Measurements from ENCODE around the gene RSBN1. TPM values are rescaled to one million over a fixed set of nuclear protein-coding genes. Genes with fewer than 3 reads are reported as not detected.

The RSBN1 gene
- polyA plus RNA-seq, 1 of the 3 experiments (the other 2 are of a cell fraction), result 4.0 TPM

DNA sequence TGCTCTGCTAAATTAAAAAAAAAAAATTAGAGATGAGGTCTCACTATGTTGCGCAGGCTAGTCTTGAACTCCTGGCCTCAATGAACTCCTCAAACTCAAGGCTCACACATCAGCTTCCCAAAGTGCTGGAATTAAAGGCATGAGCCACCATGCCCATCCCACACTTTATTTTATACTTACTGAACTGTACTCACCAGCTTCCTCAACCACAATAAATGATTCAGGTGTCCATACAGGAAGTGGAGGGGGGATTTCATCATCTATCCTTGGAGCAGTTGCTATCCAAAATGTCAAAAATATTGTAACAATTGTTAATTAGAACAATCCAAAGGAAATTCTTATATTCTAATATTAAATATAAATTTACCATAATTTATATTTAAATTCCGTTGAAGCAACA lies 22.4 kb upstream of the RSBN1 start:
- DNase-seq, result no peak

DNA sequence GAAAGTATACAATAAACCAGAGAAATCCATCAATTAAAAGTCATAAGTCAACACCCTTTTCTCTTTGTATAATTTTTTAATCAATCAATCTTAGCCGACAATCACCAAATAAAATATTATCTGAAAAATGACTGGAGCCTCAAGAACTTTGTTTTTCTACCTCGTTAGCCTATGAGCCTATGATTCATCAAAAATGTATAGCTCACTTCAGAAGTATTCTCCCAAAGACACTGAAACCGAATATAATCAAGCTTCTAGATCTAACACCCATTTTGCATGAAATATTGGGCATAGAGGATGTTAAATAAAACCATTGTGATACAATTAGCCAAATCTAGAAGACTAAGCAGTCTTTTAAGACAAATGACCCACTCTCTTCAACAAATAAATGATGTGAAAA lies 17.8 kb upstream of the RSBN1 start:
- ChIA-PET POLR2A (no interaction called here), CTCF (no interaction called here)
- H3K4me1 ChIP-seq (ENCODE audit: control insufficient read depth in 1 of 2, insufficient read depth in 2 of 2, low read depth in 1 of 2, low read length in 1 of 2), result peaks cover 0 to 18% of the 10 kb centered on the region in 2 experiments; a peak in 1 of 4 replicates
- peaks cover 15% of the 10 kb centered on the region for H3F3A ChIP-seq (replicated peaks; ENCODE audit: insufficient read depth)
- no peak overlapping the region for H3K4me3 ChIP-seq (ENCODE audit: low read depth in 2 of 2, low read length in 1 of 2)
- H3K9ac ChIP-seq, result no peak overlapping the region; the same call in 1 of the 2 replicates
- H3K9me3 ChIP-seq, result no peaks in the 10 kb centered on the region
- H4K20me1 ChIP-seq (ENCODE audit: insufficient read depth), result no peaks in the 10 kb centered on the region
- no peak overlapping the region for H3K4me2 ChIP-seq
- H3K27me3 ChIP-seq (ENCODE audit: insufficient read depth), result no peaks in the 10 kb centered on the region
- H3K36me3 ChIP-seq (replicated peaks in 1 of 2; ENCODE audit: control insufficient read depth in 1 of 2, insufficient read depth in 2 of 2, low read length in 1 of 2), result no peaks in the 10 kb centered on the region
- no peak for DNase-seq
- H3K9me2 ChIP-seq, result no peaks in the 10 kb centered on the region
- H3K79me2 ChIP-seq (ENCODE audit: insufficient read depth), result no peaks in the 10 kb centered on the region
- TF ChIP-seq EP300 (IDR thresholded peaks at IDR 0.05; ENCODE audit: borderline replicate concordance in 1 of 2, low read depth in 1 of 2, low read length in 1 of 2) (peak in 1 of 2 experiments; percentile 19; a peak in 1 of 4 replicates), FOSL2 (IDR thresholded peaks at IDR 0.05; ENCODE audit: borderline replicate concordance, low read depth) (peak; percentile 54; the same call in 1 of the 2 replicates), TCF12 (IDR thresholded peaks at IDR 0.05) (0 out of 2 replicates have a peak, but pooled peaks have one; percentile 26), FOXM1 (IDR thresholded peaks at IDR 0.05; ENCODE audit: low read depth) (0 out of 2 replicates have a peak, but pooled peaks have one; percentile 20), JUND (IDR thresholded peaks at IDR 0.05) (peak; percentile 59)
- TF ChIP-seq, protein P1, sequence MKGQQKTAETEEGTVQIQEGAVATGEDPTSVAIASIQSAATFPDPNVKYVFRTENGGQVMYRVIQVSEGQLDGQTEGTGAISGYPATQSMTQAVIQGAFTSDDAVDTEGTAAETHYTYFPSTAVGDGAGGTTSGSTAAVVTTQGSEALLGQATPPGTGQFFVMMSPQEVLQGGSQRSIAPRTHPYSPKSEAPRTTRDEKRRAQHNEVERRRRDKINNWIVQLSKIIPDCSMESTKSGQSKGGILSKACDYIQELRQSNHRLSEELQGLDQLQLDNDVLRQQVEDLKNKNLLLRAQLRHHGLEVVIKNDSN (IDR thresholded peaks at IDR 0.05; ENCODE audit: borderline replicate concordance, low read depth), result no peak
- TF ChIP-seq, protein P2, sequence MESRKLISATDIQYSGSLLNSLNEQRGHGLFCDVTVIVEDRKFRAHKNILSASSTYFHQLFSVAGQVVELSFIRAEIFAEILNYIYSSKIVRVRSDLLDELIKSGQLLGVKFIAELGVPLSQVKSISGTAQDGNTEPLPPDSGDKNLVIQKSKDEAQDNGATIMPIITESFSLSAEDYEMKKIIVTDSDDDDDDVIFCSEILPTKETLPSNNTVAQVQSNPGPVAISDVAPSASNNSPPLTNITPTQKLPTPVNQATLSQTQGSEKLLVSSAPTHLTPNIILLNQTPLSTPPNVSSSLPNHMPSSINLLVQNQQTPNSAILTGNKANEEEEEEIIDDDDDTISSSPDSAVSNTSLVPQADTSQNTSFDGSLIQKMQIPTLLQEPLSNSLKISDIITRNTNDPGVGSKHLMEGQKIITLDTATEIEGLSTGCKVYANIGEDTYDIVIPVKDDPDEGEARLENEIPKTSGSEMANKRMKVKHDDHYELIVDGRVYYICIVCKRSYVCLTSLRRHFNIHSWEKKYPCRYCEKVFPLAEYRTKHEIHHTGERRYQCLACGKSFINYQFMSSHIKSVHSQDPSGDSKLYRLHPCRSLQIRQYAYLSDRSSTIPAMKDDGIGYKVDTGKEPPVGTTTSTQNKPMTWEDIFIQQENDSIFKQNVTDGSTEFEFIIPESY (IDR thresholded peaks at IDR 0.05; ENCODE audit: borderline replicate concordance, low read depth), result no peak
- WGBS (ENCODE audit: low lambda C conversion rate), result 23% methylated on average over 3 of the region's 3 CpGs
- H3K27ac ChIP-seq (ENCODE audit: low read depth in 2 of 2, low read length in 1 of 2), result peak overlapping the region in 1 of 2 experiments; percentile 66; a peak in 2 of 4 replicates
- peak overlapping the region; percentile 65 for H2AFZ ChIP-seq (ENCODE audit: low read depth)

More for the DNA sequence above, 22.4 kb upstream of the RSBN1 start:
- Histone ChIP-seq H3K4me1 (ENCODE audit: control insufficient read depth in 1 of 2, insufficient read depth in 2 of 2, low read depth in 1 of 2, low read length in 1 of 2) (peaks cover 0 to 16% of the 10 kb centered on the region in 2 experiments; a peak in 1 of 4 replicates), H3K4me3 (ENCODE audit: low read depth in 2 of 2, low read length in 1 of 2) (no peak overlapping the region), H3K27ac (ENCODE audit: low read depth in 2 of 2, low read length in 1 of 2) (no peak overlapping the region), H2AFZ (ENCODE audit: low read depth) (no peak overlapping the region), H3K36me3 (replicated peaks in 1 of 2; ENCODE audit: control insufficient read depth in 1 of 2, insufficient read depth in 2 of 2, low read length in 1 of 2) (no peaks in the 10 kb centered on the region), H3K9me2 (no peaks in the 10 kb centered on the region), H3K9ac (no peak overlapping the region), H4K20me1 (ENCODE audit: insufficient read depth) (no peaks in the 10 kb centered on the region), H3K79me2 (ENCODE audit: insufficient read depth) (no peaks in the 10 kb centered on the region), H3K9me3 (no peaks in the 10 kb centered on the region), H3F3A (replicated peaks; ENCODE audit: insufficient read depth) (peaks cover 8% of the 10 kb centered on the region), H3K4me2 (no peak overlapping the region), H3K27me3 (ENCODE audit: insufficient read depth) (no peaks in the 10 kb centered on the region)
- ChIA-PET CTCF (interaction anchor here (0.8 to 2.4 kb wide), 18 partner anchors 11 to 448 kb away, joined by 3 to 14 read pairs (median 6); partner anchors contain the start of genes AP4B1, HIPK1, OLFML3 and RSBN1), POLR2A (no interaction called here)
- WGBS (ENCODE audit: low lambda C conversion rate), result 96% methylated on average over 2 of the region's 2 CpGs
- no peak for TF ChIP-seq FOXJ3 (CRISPR knock-in tag; IDR thresholded peaks at IDR 0.05)
- no peak for TF ChIP-seq RXRA (IDR thresholded peaks at IDR 0.05; ENCODE audit: borderline replicate concordance, low read depth)
- no peak for TF ChIP-seq ELF1 (IDR thresholded peaks at IDR 0.05)
- TF ChIP-seq, protein P3, sequence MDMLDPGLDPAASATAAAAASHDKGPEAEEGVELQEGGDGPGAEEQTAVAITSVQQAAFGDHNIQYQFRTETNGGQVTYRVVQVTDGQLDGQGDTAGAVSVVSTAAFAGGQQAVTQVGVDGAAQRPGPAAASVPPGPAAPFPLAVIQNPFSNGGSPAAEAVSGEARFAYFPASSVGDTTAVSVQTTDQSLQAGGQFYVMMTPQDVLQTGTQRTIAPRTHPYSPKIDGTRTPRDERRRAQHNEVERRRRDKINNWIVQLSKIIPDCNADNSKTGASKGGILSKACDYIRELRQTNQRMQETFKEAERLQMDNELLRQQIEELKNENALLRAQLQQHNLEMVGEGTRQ (IDR thresholded peaks at IDR 0.05; ENCODE audit: borderline replicate concordance, low read depth, low read length), result no peak
- TF ChIP-seq CHD2 (IDR thresholded peaks at IDR 0.05; ENCODE audit: low read length, partially characterized antibody), result no peak
- no peak for TF ChIP-seq RCOR1 (IDR thresholded peaks at IDR 0.05; ENCODE audit: low read length)
- TF ChIP-seq JUND (IDR thresholded peaks at IDR 0.05), result no peak
- TF ChIP-seq, protein P4, sequence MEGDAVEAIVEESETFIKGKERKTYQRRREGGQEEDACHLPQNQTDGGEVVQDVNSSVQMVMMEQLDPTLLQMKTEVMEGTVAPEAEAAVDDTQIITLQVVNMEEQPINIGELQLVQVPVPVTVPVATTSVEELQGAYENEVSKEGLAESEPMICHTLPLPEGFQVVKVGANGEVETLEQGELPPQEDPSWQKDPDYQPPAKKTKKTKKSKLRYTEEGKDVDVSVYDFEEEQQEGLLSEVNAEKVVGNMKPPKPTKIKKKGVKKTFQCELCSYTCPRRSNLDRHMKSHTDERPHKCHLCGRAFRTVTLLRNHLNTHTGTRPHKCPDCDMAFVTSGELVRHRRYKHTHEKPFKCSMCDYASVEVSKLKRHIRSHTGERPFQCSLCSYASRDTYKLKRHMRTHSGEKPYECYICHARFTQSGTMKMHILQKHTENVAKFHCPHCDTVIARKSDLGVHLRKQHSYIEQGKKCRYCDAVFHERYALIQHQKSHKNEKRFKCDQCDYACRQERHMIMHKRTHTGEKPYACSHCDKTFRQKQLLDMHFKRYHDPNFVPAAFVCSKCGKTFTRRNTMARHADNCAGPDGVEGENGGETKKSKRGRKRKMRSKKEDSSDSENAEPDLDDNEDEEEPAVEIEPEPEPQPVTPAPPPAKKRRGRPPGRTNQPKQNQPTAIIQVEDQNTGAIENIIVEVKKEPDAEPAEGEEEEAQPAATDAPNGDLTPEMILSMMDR (IDR thresholded peaks at IDR 0.05), result no peak
- TF ChIP-seq NFIC (IDR thresholded peaks at IDR 0.05; ENCODE audit: borderline replicate concordance), result no peak
- TF ChIP-seq MEF2A (IDR thresholded peaks at IDR 0.05; ENCODE audit: borderline replicate concordance, low read depth), result no peak
- TF ChIP-seq FOXM1 (IDR thresholded peaks at IDR 0.05; ENCODE audit: low read depth), result no peak
- TF ChIP-seq TEAD4 (IDR thresholded peaks at IDR 0.05; ENCODE audit: borderline replicate concordance, insufficient read depth), result no peak
- TF ChIP-seq MXI1 (IDR thresholded peaks at IDR 0.05; ENCODE audit: low read depth, low read length), result no peak
- no peak for TF ChIP-seq GATA2 (CRISPR knock-in tag; IDR thresholded peaks at IDR 0.05)
